ENCODE data around the gene TASP1.
"Not testable (repeated sequence)": the region's sequence is repeated elsewhere in the genome, so short reads cannot be mapped to it uniquely, and the experiment has no call there.

DNA sequence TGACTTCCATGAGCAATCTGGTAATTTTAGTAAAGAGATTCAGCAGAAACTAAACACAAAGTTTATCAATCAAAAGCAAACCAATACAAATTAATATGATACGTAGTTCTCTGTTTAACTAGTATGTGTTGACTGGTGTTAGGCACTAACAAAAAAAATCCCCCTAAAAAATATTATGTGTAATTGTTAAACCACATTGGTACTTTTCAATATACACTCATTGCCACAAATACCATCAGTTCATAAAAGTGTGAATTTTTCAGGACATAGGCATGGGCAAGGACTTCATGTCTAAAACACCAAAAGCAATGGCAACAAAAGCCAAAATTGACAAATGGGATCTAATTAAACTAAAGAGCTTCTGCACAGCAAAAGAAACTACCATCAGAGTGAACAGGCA, 155.3 kb downstream of the TASP1 start:
- TF ChIP-seq, protein P1, sequence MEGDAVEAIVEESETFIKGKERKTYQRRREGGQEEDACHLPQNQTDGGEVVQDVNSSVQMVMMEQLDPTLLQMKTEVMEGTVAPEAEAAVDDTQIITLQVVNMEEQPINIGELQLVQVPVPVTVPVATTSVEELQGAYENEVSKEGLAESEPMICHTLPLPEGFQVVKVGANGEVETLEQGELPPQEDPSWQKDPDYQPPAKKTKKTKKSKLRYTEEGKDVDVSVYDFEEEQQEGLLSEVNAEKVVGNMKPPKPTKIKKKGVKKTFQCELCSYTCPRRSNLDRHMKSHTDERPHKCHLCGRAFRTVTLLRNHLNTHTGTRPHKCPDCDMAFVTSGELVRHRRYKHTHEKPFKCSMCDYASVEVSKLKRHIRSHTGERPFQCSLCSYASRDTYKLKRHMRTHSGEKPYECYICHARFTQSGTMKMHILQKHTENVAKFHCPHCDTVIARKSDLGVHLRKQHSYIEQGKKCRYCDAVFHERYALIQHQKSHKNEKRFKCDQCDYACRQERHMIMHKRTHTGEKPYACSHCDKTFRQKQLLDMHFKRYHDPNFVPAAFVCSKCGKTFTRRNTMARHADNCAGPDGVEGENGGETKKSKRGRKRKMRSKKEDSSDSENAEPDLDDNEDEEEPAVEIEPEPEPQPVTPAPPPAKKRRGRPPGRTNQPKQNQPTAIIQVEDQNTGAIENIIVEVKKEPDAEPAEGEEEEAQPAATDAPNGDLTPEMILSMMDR (IDR thresholded peaks at IDR 0.05; ENCODE audit: insufficient read depth, low read length, poor library complexity, severe bottlenecking), result not testable (repeated sequence)
- not testable (repeated sequence) for TF ChIP-seq EZH2phosphoT487 (conservative IDR thresholded peaks at IDR 0.05; ENCODE audit: low read length)
